Measurements from ENCODE around the gene PNRC2. TPM values are rescaled to one million over a fixed set of nuclear protein-coding genes. Genes with fewer than 3 reads are reported as not detected.
A peak's percentile ranks its signal among the peaks of the same experiment; 100 is the strongest.

Gene PNRC2
- total and polyA plus RNA-seq, 2 of the 13 experiments (the other 11 are each of a cell fraction or from before 2014, with no cell fraction given), result 74.9 to 97.5 TPM

GRCh38 chr1:23977854-23978191 lies 18.2 kb downstream of the PNRC2 start:
- Histone ChIP-seq H3K9me3 (ENCODE audit: low read length) (no peaks in the 10 kb centered on the region), H3K9ac (ENCODE audit: insufficient read depth, low read depth, low read length) (peak overlapping the region; percentile 99), H3K4me2 (ENCODE audit: low read depth, low read length) (peak overlapping the region; percentile 85), H4K20me1 (ENCODE audit: insufficient read depth, low read length) (peaks cover 52% of the 10 kb centered on the region), H3K4me1 (ENCODE audit: insufficient read depth, low read length) (peaks cover 63% of the 10 kb centered on the region), H3K4me3 (replicated peaks in 1 of 3; ENCODE audit: insufficient read depth in 1 of 3, low read depth in 2 of 3, low read length in 3 of 3) (peak overlapping the region; percentile 91 to 96 (median 93); a peak in 5 of 6 replicates), H3K27me3 (ENCODE audit: control insufficient read depth in 1 of 2, insufficient read depth in 2 of 2, low read length in 2 of 2) (no peaks in the 10 kb centered on the region; a peak in 1 of 5 replicates), H3K79me2 (ENCODE audit: insufficient read depth, low read length) (peaks cover 73% of the 10 kb centered on the region), H2AFZ (ENCODE audit: low read length) (no peak overlapping the region), H3K36me3 (replicated peaks in 1 of 2; ENCODE audit: control insufficient read depth in 1 of 2, insufficient read depth in 2 of 2, low read length in 2 of 2) (peaks cover 5 to 44% of the 10 kb centered on the region in 2 experiments), H3K27ac (ENCODE audit: extremely low read length, insufficient read depth, low read length) (peak overlapping the region; percentile 98)
- ATAC-seq (no peak), FAIRE-seq (no peak), DNase-seq (ENCODE audit: low spot score) (no peak)
- TSS peak; percentile 41 for BruUV-seq (replicated peaks)
- ChIA-PET CTCF (ENCODE audit: low intra/inter-chr PET ratio, low total read pairs) (no interaction called here), POLR2A (interaction anchor here (3.2 kb wide), 1 partner anchor 44 kb away, joined by 15 read pairs; no protein-coding TSS in a partner anchor)
- in situ Hi-C loops (cut with HindIII; ENCODE audit: extremely low pct_ligation_motif_present, low pct_unique_long_range_greater_than_20kb), result loop anchor here (5.0 kb wide), 1 partner anchor 44 kb away; no protein-coding TSS in a partner anchor
- TF ChIP-seq ZNF558 (CRISPR knock-in tag; IDR thresholded peaks at IDR 0.05; ENCODE audit: borderline replicate concordance) (no peak), SOX6 (IDR thresholded peaks at IDR 0.05) (no peak), SOX6 (CRISPR knock-in tag; IDR thresholded peaks at IDR 0.05) (no peak), GATAD2A (CRISPR knock-in tag; IDR thresholded peaks at IDR 0.05) (0 out of 2 replicates have a peak, but pooled peaks have one; percentile 11), ZNF652 (CRISPR knock-in tag; IDR thresholded peaks at IDR 0.05; ENCODE audit: borderline replicate concordance, low read depth) (peak; percentile 90), JUNB (CRISPR knock-in tag; IDR thresholded peaks at IDR 0.05; ENCODE audit: borderline replicate concordance) (no peak), RXRB (CRISPR knock-in tag; IDR thresholded peaks at IDR 0.05; ENCODE audit: borderline replicate concordance) (no peak), RCOR2 (CRISPR knock-in tag; IDR thresholded peaks at IDR 0.05) (no peak), KDM5A (IDR thresholded peaks at IDR 0.05; ENCODE audit: borderline replicate concordance, low read length) (0 out of 2 replicates have a peak, but pooled peaks have one; percentile 10), ATRX (CRISPR knock-in tag; IDR thresholded peaks at IDR 0.05; ENCODE audit: borderline replicate concordance) (no peak), RBM22 (optimal IDR thresholded peaks at IDR 0.05; ENCODE audit: low read length) (peak; percentile 18), NFYB (CRISPR knock-in tag; IDR thresholded peaks at IDR 0.05) (no peak), NR2F6 (IDR thresholded peaks at IDR 0.05) (peak; percentile 32; the same call in 1 of the 2 replicates), NR2F6 (CRISPR knock-in tag; IDR thresholded peaks at IDR 0.05) (no peak)
- TF ChIP-seq, protein P1, sequence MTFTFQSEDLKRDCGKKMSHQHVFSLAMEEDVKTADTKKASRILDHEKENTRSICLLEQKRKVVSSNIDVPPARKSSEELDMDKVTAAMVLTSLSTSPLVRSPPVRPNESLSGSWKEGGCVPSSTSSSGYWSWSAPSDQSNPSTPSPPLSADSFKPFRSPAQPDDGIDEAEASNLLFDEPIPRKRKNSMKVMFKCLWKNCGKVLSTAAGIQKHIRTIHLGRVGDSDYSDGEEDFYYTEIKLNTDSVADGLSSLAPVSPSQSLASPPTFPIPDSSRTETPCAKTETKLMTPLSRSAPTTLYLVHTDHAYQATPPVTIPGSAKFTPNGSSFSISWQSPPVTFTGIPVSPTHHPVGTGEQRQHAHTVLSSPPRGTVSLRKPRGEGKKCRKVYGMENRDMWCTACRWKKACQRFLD (CRISPR knock-in tag; IDR thresholded peaks at IDR 0.05; ENCODE audit: borderline replicate concordance), result no peak
- intact Hi-C loops (cut with micrococcal nuclease; ENCODE audit: unreplicated experiment), result loop anchor here (2.0 kb wide), 1 partner anchor 51 kb away; no protein-coding TSS in a partner anchor
- WGBS (ENCODE audit: low lambda C conversion rate), result 44% methylated on average over 1 of the region's 1 CpG
